Brain microvascular endothelial cell (primary cell): ENCODE measurements around the gene SPATA46.

ENCODE experiments used
- DNase-seq: peaks from one replicate; pipeline ENCODE4 v3.0.0-alpha.2; 2020
- H3K27ac ChIP-seq: fragments of 250-450 bp; sonication (Bioruptor Pico); 2 replicates; pipeline ENCODE4 v1.5.1; 2020; ENCODE audit warnings: mild to moderate bottlenecking, moderate library complexity
- H3K27me3 ChIP-seq: fragments of 250-450 bp; sonication (Bioruptor Pico); replicated peaks from 2 replicates; pipeline ENCODE4 v1.5.1; 2020; ENCODE audit warnings: mild to moderate bottlenecking
- H3K36me3 ChIP-seq: fragments of 250-450 bp; sonication (Bioruptor Pico); replicated peaks from 2 replicates; pipeline ENCODE4 v1.5.1; 2020; ENCODE audit warnings: mild to moderate bottlenecking
- H3K4me3 ChIP-seq: 2 replicates; pipeline ENCODE4 v1.5.1; 2011; ENCODE audit warnings: low read depth, mild to moderate bottlenecking, control low read depth, low read length, moderate library complexity
- in situ Hi-C: cut with HindIII; loops from 2 replicates; pipeline ENCODE4 v1.10.0; 2017; ENCODE audit warnings: low sequenced_read_pairs, low pct_ligation_motif_present
- TF ChIP-seq, protein P1 (sequence below): IDR thresholded peaks from 2 replicates; pipeline ENCODE4 v1.5.1; 2011; ENCODE audit warnings: low read depth, mild to moderate bottlenecking, moderate library complexity, low read length, control low read depth, inconsistent platforms; ENCODE audit errors: missing control alignments

The SPATA46 gene

DNA sequence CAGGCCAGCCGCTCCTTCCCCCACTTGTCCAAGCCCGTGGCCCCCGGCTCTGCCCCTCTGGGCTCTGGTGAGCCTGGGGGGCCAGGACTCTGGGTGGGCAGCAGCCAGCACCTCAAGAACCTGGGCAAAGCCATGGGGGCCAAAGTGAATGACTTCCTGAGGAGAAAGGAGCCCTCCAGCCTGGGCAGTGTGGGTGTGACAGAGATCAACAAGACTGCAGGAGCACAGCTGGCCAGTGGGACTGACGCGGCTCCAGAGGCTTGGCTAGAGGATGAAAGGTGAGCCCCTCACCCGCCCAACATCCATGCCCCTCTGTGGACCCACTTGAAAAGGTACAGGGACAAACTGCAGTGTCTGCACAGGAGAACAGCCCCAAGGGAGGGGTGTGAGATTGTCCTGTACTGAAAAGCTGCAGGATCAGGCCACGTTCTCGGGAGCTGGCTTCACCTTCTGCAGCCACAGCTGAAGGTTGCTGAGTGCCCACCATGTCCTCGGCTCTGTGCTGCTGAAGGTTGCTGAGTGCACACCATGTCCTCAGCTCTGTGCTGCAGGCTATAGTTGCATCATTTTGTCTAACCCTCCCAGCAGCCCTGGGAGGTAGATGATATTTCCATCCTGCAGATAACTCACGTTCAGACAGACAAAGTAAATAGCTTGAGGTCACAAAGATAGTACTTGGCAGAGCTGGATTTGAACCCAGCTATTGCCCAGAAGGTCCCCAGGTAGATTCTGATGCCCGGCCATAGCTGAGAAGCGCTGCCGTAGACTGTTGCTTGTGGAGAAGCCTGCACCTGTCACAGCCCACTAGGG lies 5.5 kb upstream of the SPATA46 start:
- Histone ChIP-seq H3K4me3 (no peak overlapping the region), H3K27me3 (no peaks in the 10 kb centered on the region), H3K27ac (no peak overlapping the region), H3K36me3 (no peaks in the 10 kb centered on the region)
- DNase-seq: no peak
- in situ Hi-C loops: no loop called here
- TF ChIP-seq, protein P1, sequence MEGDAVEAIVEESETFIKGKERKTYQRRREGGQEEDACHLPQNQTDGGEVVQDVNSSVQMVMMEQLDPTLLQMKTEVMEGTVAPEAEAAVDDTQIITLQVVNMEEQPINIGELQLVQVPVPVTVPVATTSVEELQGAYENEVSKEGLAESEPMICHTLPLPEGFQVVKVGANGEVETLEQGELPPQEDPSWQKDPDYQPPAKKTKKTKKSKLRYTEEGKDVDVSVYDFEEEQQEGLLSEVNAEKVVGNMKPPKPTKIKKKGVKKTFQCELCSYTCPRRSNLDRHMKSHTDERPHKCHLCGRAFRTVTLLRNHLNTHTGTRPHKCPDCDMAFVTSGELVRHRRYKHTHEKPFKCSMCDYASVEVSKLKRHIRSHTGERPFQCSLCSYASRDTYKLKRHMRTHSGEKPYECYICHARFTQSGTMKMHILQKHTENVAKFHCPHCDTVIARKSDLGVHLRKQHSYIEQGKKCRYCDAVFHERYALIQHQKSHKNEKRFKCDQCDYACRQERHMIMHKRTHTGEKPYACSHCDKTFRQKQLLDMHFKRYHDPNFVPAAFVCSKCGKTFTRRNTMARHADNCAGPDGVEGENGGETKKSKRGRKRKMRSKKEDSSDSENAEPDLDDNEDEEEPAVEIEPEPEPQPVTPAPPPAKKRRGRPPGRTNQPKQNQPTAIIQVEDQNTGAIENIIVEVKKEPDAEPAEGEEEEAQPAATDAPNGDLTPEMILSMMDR: no peak

DNA sequence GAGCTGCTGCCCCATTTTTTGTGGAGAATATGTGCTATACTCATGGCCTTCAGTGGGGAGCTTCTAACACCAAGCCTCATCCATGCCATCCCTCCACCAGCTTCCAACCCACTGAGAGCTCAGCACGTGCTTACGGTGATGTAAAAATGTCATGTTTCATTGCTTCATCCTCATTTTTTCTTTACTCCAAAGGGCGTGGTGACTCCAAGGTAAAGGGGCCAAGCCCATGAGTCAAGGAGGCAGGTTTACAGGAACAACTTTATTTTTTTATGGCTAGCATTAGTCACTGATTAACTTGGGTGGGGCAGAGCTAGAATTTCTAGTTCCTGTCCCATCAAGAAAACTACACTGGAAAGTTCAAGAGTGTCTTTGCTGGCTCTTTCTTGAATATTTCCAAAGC lies 4.7 kb upstream of the SPATA46 start, which contains the start of gene C1orf226:
Gene C1orf226 (plus strand): TSS at position 346 of the 400 bp plus-strand sequence. CDS start 174 bp downstream, outside the sequence.
- Histone ChIP-seq H3K36me3 (no peaks in the 10 kb centered on the region), H3K4me3 (no peak within 1 kb of the TSS), H3K27ac (no peak within 1 kb of the TSS), H3K27me3 (no peaks in the 10 kb centered on the region)
- DNase-seq: no peak
- in situ Hi-C loops: no loop called here
- TF ChIP-seq, protein P1: no peak

DNA sequence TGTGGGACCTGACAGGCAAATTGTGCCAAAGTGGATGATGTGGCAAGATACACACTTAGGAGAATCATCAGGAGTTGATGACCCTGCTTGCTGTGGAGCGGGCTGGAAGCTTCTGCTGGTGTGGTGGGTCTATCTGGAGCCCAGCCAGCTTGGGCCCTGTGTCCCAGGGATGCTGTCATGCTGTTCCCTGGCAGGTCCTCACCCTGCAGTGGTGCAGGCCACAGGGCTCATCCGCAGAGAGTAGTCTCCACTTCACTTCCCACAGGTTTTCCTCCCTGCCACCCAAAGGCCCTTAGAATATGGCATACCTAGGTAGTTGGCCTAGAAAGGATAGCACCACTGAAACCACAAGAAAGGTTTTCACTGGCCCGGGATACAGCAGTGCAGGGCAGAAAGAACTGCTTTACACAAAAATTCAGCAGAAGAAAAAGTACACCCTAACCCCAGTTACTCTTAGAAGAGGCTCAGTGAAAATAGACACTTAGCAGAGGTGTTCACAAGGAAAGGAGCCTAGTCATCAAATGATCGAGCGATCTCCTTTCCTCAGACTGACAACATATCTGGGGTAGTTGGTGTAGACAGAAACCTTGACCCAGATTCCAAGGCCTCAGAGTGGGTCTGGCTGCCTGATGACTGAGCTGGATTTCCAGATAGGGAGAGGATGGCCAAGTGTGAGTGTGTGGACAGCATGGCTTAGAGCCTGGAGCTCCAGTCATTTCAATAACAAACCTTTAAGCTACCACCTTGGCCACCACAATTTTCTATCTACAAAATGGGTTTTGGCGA lies 3.6 kb upstream of the SPATA46 start:
- in situ Hi-C loops: no loop called here
- Histone ChIP-seq H3K36me3 (no peaks in the 10 kb centered on the region), H3K27ac (no peak overlapping the region), H3K4me3 (no peak overlapping the region), H3K27me3 (no peaks in the 10 kb centered on the region)
- TF ChIP-seq, protein P1: no peak
- no peak for DNase-seq

DNA sequence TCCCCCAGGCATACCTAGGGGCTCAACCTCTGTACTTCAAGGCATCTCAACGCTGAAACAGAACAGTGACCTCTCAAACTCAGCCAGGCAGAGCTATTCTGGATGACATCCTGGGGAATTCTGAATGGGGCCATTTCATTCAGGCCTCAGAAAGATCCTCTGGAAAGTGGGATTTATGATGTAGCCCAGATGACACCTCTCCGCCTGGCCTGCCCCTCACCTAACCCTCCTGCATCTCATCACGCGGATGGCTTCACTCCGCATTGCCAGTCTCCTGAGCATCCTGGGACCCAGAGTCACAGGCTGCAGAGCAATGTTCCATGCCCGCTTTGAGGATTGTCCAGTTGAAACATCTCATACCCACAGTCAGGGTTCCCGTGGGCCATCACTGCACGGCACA lies 1.2 kb downstream of the SPATA46 start:
- no peak overlapping the region for H3K4me3 ChIP-seq
- DNase-seq: no peak
- no peaks in the 10 kb centered on the region for H3K27me3 ChIP-seq
- H3K27ac ChIP-seq: no peak overlapping the region
- no peaks in the 10 kb centered on the region for H3K36me3 ChIP-seq
- TF ChIP-seq, protein P1: no peak
- in situ Hi-C loops: no loop called here

DNA sequence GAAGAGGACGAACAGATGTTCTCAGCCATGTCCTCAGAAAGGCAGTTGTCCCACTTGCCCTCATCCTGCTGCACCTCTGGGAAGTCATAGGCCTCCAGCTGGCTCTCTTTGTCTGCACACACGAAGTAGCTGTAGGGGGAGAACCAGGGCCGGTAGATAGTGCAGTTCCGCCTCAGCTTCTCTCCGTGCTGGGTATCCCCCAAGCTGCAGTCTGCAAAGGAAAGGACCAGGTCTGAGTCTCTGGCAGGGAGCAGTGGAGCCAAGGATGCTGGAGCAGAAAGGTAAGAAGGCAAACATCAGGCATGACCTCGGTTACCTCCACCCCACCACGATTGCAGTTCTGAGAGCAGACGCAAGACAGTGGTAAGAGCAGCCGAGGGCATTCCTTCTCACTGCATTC lies 2.2 kb downstream of the SPATA46 start:
- in situ Hi-C loops: no loop called here
- no peaks in the 10 kb centered on the region for H3K27me3 ChIP-seq
- TF ChIP-seq, protein P1: no peak

More for the DNA sequence above, 2.2 kb downstream of the SPATA46 start:
- no peaks in the 10 kb centered on the region for H3K36me3 ChIP-seq
- no peak overlapping the region for H3K4me3 ChIP-seq
- DNase-seq: no peak
- H3K27ac ChIP-seq: no peak overlapping the region
